ENCODE data around the gene CA9. TPM values are rescaled to one million over a fixed set of nuclear protein-coding genes. Genes with fewer than 3 reads are reported as not detected.

CA9 gene
- total RNA-seq, 2 experiments from 2014 or later: not detected

GRCh38 chr9:35729700-35730485 is 56.2 kb downstream of the CA9 start:
- Histone ChIP-seq H3K36me3 (ENCODE audit: insufficient read depth, low read length) (peaks cover 33% of the 10 kb centered on the region), H3K4me1 (ENCODE audit: insufficient read depth, low read length) (peaks cover 76% of the 10 kb centered on the region), H3K4me3 (ENCODE audit: low read length) (peak overlapping the region; percentile 91), H3K27me3 (ENCODE audit: control insufficient read depth in 1 of 2, insufficient read depth in 2 of 2, low read length in 2 of 2) (no peaks in the 10 kb centered on the region), H3K27ac (ENCODE audit: low read depth in 1 of 2, low read length in 2 of 2) (peak overlapping the region in 1 of 2 donors; percentile 83), H3K9me3 (ENCODE audit: control insufficient read depth in 1 of 2, insufficient read depth in 1 of 2, low read length in 2 of 2) (no peaks in the 10 kb centered on the region)
- peak in 4 of 14 experiments; percentile 37 to 76 (median 68) for DNase-seq
- H3K4me3 Mint-ChIP-seq: no peak overlapping the region
- peak; percentile 33 for TF ChIP-seq CTCF (IDR thresholded peaks at IDR 0.05)
- H3K27ac Mint-ChIP-seq: no peak overlapping the region
- no peak for ATAC-seq (ENCODE audit: poor library complexity)
- intact Hi-C loops (cut with DNase I, micrococcal nuclease): loop anchor here (2.0 to 10.0 kb wide), 6 partner anchors 82 to 1035 kb away; partner anchors contain the start of genes ATOSB (in 1 of the 2), DNAJB5 (in 1 of the 2), SPAG8 (in 1 of the 2) and STOML2 (in 1 of the 2)
- H3K36me3 Mint-ChIP-seq (ENCODE audit: low read depth): peaks cover 31% of the 10 kb centered on the region
- peaks cover 15% of the 10 kb centered on the region for H3K4me1 Mint-ChIP-seq (ENCODE audit: low read depth)
- CTCF ChIA-PET: interaction anchor here (1.2 to 5.8 kb wide), 7 partner anchors 20 to 126 kb away, joined by 3 to 40 read pairs (median 13); partner anchors contain the start of genes CCDC107, RGP1 and RMRP
- no peaks in the 10 kb centered on the region for H3K9me3 Mint-ChIP-seq
- POLR2A ChIA-PET: interaction anchor here (0.6 to 3.9 kb wide), 11 partner anchors 18 to 119 kb away, joined by 3 to 84 read pairs (median 12); partner anchors contain the start of genes CCDC107, GBA2, RGP1 and RMRP
- H3K27me3 Mint-ChIP-seq: no peaks in the 10 kb centered on the region

- no peaks in the 10 kb centered on the region for H3K9me3 Mint-ChIP-seq
- H3K4me3 ChIP-seq (ENCODE audit: low read length): peak overlapping the region; percentile 91
- H3K4me1 Mint-ChIP-seq (ENCODE audit: low read depth): peaks cover 14% of the 10 kb centered on the region
- H3K27ac Mint-ChIP-seq: no peak overlapping the region
- ChIA-PET POLR2A (interaction anchor here (0.6 to 3.9 kb wide), 9 partner anchors 13 to 120 kb away, joined by 3 to 84 read pairs (median 13); partner anchors contain the start of genes CCDC107, GBA2, RGP1 and RMRP), CTCF (interaction anchor here (1.2 to 5.8 kb wide), 6 partner anchors 19 to 126 kb away, joined by 3 to 40 read pairs (median 15); partner anchors contain the start of genes CCDC107, RGP1 and RMRP)
- ATAC-seq (ENCODE audit: poor library complexity): no peak
- no peaks in the 10 kb centered on the region for H3K27me3 Mint-ChIP-seq
- H3K36me3 ChIP-seq (ENCODE audit: insufficient read depth, low read length): peaks cover 33% of the 10 kb centered on the region
- DNase-seq: no peak
- no peak for TF ChIP-seq CTCF (IDR thresholded peaks at IDR 0.05)
- H3K4me1 ChIP-seq (ENCODE audit: insufficient read depth, low read length): peaks cover 76% of the 10 kb centered on the region
- H3K4me3 Mint-ChIP-seq: no peak overlapping the region
- no peaks in the 10 kb centered on the region for H3K27me3 ChIP-seq (ENCODE audit: control insufficient read depth in 1 of 2, insufficient read depth in 2 of 2, low read length in 2 of 2)
- H3K36me3 Mint-ChIP-seq (ENCODE audit: low read depth): peaks cover 34% of the 10 kb centered on the region
- intact Hi-C loops (cut with DNase I, micrococcal nuclease): loop anchor here (2.0 to 10.0 kb wide), 6 partner anchors 82 to 1034 kb away; partner anchors contain the start of genes ATOSB (in 1 of the 2), DNAJB5 (in 1 of the 2), SPAG8 (in 1 of the 2) and STOML2 (in 1 of the 2)
- peak overlapping the region; percentile 24 to 83 for H3K27ac ChIP-seq (ENCODE audit: low read depth in 1 of 2, low read length in 2 of 2)
- no peaks in the 10 kb centered on the region for H3K9me3 ChIP-seq (ENCODE audit: control insufficient read depth in 1 of 2, insufficient read depth in 1 of 2, low read length in 2 of 2)
Measured at GRCh38 chr9:35730486-35730854, 56.7 kb downstream of the CA9 start.

Small RNAs within 50 kb of the gene (microRNA-seq; reads per million reads assigned to microRNA genes)
- not detected for gene MIR6852 (ENCODE audit: borderline microRNAs expressed, borderline replicate concordance)

Other genes starting within 250 kb of the CA9 start
- gene RUSC2, start 183.8 kb upstream of the CA9 start, total RNA-seq: 1 to 10 TPM; 1.6 to 1.8 TPM
- gene TESK1, start 68.7 kb upstream of the CA9 start, total RNA-seq: 10 to 100 TPM; 18.5 to 18.6 TPM
- gene CD72, start 55.5 kb upstream of the CA9 start, total RNA-seq: 1 to 10 TPM; 2.3 to 3.6 TPM
- 10 to 100 TPM; 18.4 to 19.2 TPM for gene SIT1, start 23.0 kb upstream of the CA9 start, total RNA-seq
- over 10,000 TPM; 14,857 to 24,615 TPM for gene RMRP, start 15.9 kb upstream of the CA9 start, total RNA-seq
- gene CCDC107, start 15.6 kb upstream of the CA9 start, total RNA-seq: 10 to 100 TPM; 10.2 TPM
- under 1 TPM; 0.08 to 0.17 TPM for gene ARHGEF39, start 8.7 kb upstream of the CA9 start, total RNA-seq
- 10 to 100 TPM; 63.1 to 63.5 TPM for gene TPM2, start 16.0 kb downstream of the CA9 start, total RNA-seq
- gene TLN1, start 58.3 kb downstream of the CA9 start, total RNA-seq: 100 to 1,000 TPM; 149 to 151 TPM
- gene CREB3, start 58.7 kb downstream of the CA9 start, total RNA-seq: 10 to 100 TPM; 13.7 to 15.4 TPM
- 10 to 100 TPM; 17.3 to 18.6 TPM for gene GBA2, start 75.3 kb downstream of the CA9 start, total RNA-seq
- gene RGP1, start 75.4 kb downstream of the CA9 start, total RNA-seq: 10 to 100 TPM; 12.6 to 13.1 TPM
- gene MSMP, start 80.3 kb downstream of the CA9 start, total RNA-seq: not detected
- 1 to 10 TPM; 1.2 to 4.2 TPM for gene NPR2, start 117.7 kb downstream of the CA9 start, total RNA-seq
- gene SPAG8, start 138.3 kb downstream of the CA9 start, total RNA-seq: 1 to 10 TPM in 1 of 2 experiments, under 1 TPM in 1; 0.81 to 1.3 TPM
- gene HINT2, start 141.1 kb downstream of the CA9 start, total RNA-seq: 10 to 100 TPM; 10.9 to 12.6 TPM
- gene FAM221B, start 154.8 kb downstream of the CA9 start, total RNA-seq: not detected
- gene TMEM8B, start 155.3 kb downstream of the CA9 start, total RNA-seq: 1 to 10 TPM; 8.9 to 9.6 TPM
- gene OR13J1, start 196.5 kb downstream of the CA9 start, total RNA-seq: not detected
- gene HRCT1, start 232.3 kb downstream of the CA9 start, total RNA-seq: not detected
- gene SPAAR, start 235.6 kb downstream of the CA9 start, total RNA-seq: not detected